ENCODE data around the gene SLC16A7.

- TF ChIP-seq POLR2A (IDR thresholded peaks at IDR 0.05): no peak
- no peak for TF ChIP-seq CTCF (IDR thresholded peaks at IDR 0.05)
These were observed 19.8 kb downstream of the SLC16A7 start for GRCh38 chr12:59615392-59616165.
